Measurements from ENCODE around the gene CPPED1.
"Not testable (repeated sequence)": the region's sequence is repeated elsewhere in the genome, so short reads cannot be mapped to it uniquely, and the experiment has no call there.

The CPPED1 gene

DNA sequence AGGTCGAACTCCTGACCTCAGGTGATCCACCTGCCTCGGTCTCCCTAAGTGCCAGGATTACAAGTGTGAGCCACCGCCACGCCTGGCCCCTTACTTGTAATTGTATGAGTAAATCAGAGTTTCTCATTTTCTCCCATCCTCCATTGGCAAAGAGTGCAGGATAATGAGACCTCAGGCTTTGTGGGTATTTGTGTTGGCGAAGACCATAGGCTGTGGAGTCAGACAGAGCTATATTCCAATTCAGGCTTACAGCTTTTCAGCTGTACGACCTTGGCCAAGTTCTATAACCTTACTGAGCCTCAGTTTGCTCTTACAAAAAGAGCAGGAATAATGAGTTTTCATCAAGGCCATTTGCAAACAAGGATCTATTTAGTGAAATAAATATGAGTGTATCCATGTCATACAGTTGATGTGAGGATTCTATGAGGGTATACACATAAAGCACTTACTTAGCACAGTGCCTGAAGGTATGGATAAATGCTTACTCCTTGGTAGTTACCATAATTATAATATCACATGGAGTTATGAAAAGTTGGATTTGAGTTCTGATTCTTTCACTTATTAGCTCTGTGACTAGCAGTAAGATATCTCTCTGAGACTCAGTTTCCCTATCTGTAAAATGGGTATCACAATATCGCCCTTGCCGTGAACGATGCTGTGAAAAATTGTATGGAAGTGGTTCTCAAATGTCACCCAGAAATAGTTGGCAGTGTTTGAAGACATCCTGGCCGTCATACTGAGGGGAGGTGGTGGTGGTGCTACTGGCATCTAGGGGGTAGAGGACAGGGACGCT, 25.6 kb upstream of the CPPED1 start:
- Histone ChIP-seq H3K9ac (ENCODE audit: insufficient read length, low read depth) (no peak overlapping the region), H3K4me3 (ENCODE audit: insufficient read length, low read depth) (no peak overlapping the region), H3K4me1 (ENCODE audit: insufficient read depth, insufficient read length) (no peaks in the 10 kb centered on the region), H3K36me3 (ENCODE audit: insufficient read depth, insufficient read length, low read length) (no peaks in the 10 kb centered on the region), H3K9me3 (ENCODE audit: insufficient read depth, low read length) (no peaks in the 10 kb centered on the region), H3K27me3 (ENCODE audit: insufficient read depth, insufficient read length) (no peaks in the 10 kb centered on the region)
- no peak for DNase-seq (ENCODE audit: low read depth, low spot score)
- no peak for TF ChIP-seq YY1 (IDR thresholded peaks at IDR 0.05; ENCODE audit: insufficient read depth, insufficient read length)
- TF ChIP-seq ZNF274 (IDR thresholded peaks at IDR 0.05; ENCODE audit: low read depth, low read length): no peak
- no peak for TF ChIP-seq SUZ12 (IDR thresholded peaks at IDR 0.05; ENCODE audit: extremely low read depth, insufficient read depth, insufficient read length)

DNA sequence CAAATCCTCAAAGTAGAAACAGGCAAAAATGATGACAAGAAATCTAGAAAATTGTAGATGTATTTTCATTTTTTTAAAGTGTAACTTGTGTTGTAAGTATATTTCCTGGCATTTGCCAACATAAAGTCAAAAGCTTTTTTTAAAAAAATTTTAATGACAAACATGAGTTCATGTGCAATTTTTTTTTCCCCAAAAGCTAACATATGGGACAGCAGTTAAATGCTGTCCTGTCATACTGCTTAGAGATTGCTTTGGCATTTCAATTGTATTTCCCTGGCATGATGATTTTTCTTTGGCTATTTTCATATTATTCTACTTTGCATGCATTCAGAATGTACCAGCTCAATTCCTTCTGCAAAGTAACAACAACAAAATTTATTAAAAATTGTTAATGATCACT, 24.5 kb upstream of the CPPED1 start:
- DNase-seq (ENCODE audit: low read depth, low spot score): no peak
- H3K36me3 ChIP-seq (ENCODE audit: insufficient read depth, insufficient read length, low read length): no peaks in the 10 kb centered on the region

DNA sequence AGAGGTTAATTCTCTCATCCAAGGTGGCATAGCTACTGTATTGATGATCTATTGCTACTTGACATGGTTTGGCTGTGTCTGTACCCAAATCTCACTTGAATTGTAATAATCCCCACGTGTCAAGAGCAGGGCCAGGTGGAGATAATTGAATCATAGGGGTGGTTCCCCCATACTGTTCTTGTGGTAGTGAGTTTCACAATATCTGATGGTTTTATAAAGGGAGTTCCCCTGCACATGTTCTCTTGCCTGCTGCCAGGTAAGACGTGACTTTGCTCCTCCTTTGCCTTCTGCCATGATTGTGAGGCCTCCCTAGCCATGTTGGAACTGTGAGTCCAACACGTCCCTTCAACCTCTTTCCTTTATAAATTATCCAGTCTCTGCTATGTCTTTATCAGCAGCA, 22.9 kb upstream of the CPPED1 start:
- TF ChIP-seq YY1 (IDR thresholded peaks at IDR 0.05; ENCODE audit: insufficient read depth, insufficient read length) (no peak), ZNF274 (IDR thresholded peaks at IDR 0.05; ENCODE audit: low read depth, low read length) (no peak), SUZ12 (IDR thresholded peaks at IDR 0.05; ENCODE audit: extremely low read depth, insufficient read depth, insufficient read length) (no peak)
- DNase-seq (ENCODE audit: low read depth, low spot score): no peak
- H3K9me3 ChIP-seq (ENCODE audit: insufficient read depth, low read length): no peaks in the 10 kb centered on the region
- H3K36me3 ChIP-seq (ENCODE audit: insufficient read depth, insufficient read length, low read length): no peaks in the 10 kb centered on the region
- no peaks in the 10 kb centered on the region for H3K27me3 ChIP-seq (ENCODE audit: insufficient read depth, insufficient read length)
- no peak overlapping the region for H3K4me3 ChIP-seq (ENCODE audit: insufficient read length, low read depth)
- H3K4me1 ChIP-seq (ENCODE audit: insufficient read depth, insufficient read length): no peaks in the 10 kb centered on the region
- H3K9ac ChIP-seq (ENCODE audit: insufficient read length, low read depth): no peak overlapping the region

More for the DNA sequence above, 24.5 kb upstream of the CPPED1 start:
- no peak overlapping the region for H3K9ac ChIP-seq (ENCODE audit: insufficient read length, low read depth)
- no peaks in the 10 kb centered on the region for H3K9me3 ChIP-seq (ENCODE audit: insufficient read depth, low read length)
- no peak for TF ChIP-seq SUZ12 (IDR thresholded peaks at IDR 0.05; ENCODE audit: extremely low read depth, insufficient read depth, insufficient read length)
- no peak for TF ChIP-seq YY1 (IDR thresholded peaks at IDR 0.05; ENCODE audit: insufficient read depth, insufficient read length)
- TF ChIP-seq ZNF274 (IDR thresholded peaks at IDR 0.05; ENCODE audit: low read depth, low read length): no peak
- no peaks in the 10 kb centered on the region for H3K4me1 ChIP-seq (ENCODE audit: insufficient read depth, insufficient read length)
- H3K4me3 ChIP-seq (ENCODE audit: insufficient read length, low read depth): no peak overlapping the region
- H3K27me3 ChIP-seq (ENCODE audit: insufficient read depth, insufficient read length): no peaks in the 10 kb centered on the region

DNA sequence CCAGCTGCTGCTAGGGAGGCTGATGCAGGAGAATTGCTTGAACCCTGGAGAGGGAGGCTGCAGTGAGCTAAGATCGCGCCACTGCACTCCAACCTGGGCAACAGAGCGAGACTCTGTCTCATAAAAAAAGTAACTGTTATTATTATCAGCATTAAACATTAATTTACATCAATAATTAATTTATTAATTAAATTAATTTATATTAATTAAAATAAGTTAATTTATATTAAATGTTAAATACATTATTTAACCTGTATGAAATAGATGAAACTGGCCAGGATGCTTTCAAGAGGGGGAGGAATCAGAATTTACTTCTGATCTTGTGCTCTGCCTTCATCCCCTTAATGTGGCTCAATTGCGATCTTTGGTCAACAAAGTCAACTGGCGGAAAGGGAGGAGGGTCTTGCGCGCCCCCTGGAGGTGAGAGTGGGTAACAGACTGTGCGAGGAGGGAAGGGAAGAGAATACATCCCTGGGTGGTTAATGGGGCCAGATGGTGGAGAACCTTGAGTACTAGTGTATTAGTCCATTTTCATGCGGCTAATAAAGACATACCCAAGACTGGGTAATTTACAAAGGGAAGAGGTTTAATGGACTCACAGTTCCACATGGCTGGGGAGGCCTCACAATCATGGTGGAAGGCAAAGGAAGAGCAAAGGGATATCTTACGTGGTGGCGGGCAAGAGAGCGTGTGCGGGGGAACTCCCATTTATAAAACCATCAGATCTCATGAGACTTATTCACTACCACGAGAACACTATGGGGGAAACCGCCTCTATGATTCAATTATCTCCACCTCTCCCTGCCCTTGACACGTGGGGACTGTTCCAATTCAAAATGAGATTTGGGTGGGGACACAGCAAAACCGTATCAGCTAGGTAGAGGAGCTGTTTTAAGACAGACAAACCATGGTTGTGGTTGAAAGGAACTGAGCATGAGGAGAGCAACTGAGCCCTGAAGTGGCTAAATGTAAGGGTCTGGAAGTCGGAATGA, 15.7 kb upstream of the CPPED1 start:
- Histone ChIP-seq H3K36me3 (ENCODE audit: insufficient read depth, insufficient read length, low read length) (no peaks in the 10 kb centered on the region), H3K4me3 (ENCODE audit: insufficient read length, low read depth) (no peak overlapping the region), H3K4me1 (ENCODE audit: insufficient read depth, insufficient read length) (no peaks in the 10 kb centered on the region), H3K27me3 (ENCODE audit: insufficient read depth, insufficient read length) (no peaks in the 10 kb centered on the region), H3K9me3 (ENCODE audit: insufficient read depth, low read length) (no peaks in the 10 kb centered on the region), H3K9ac (ENCODE audit: insufficient read length, low read depth) (no peak overlapping the region)
- TF ChIP-seq SUZ12 (IDR thresholded peaks at IDR 0.05; ENCODE audit: extremely low read depth, insufficient read depth, insufficient read length) (no peak), ZNF274 (IDR thresholded peaks at IDR 0.05; ENCODE audit: low read depth, low read length) (no peak)
- DNase-seq (ENCODE audit: low read depth, low spot score): peak; percentile 54

DNA sequence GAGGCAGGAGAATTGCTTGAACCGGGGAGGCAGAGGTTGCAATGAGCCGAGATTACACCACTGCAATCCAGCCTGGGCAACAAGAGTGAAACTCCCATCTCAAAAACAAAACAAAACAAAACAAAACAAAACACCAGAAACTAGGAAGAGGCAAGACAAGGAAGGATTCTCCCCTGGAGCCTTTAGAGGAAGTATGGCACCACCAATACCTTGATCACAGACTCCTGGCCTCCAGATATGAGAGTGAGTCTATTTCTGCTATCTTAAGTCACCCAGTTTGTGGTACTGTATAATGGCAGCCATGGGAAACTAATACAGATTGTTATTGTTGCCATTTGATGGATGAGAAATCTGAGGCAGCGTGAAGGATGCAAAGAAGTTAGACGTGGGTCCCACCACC, 14.6 kb upstream of the CPPED1 start:
- no peaks in the 10 kb centered on the region for H3K27me3 ChIP-seq (ENCODE audit: insufficient read depth, insufficient read length)
- H3K4me1 ChIP-seq (ENCODE audit: insufficient read depth, insufficient read length): no peaks in the 10 kb centered on the region
- H3K4me3 ChIP-seq (ENCODE audit: insufficient read length, low read depth): no peak overlapping the region
- TF ChIP-seq YY1 (IDR thresholded peaks at IDR 0.05; ENCODE audit: insufficient read depth, insufficient read length) (no peak), ZNF274 (IDR thresholded peaks at IDR 0.05; ENCODE audit: low read depth, low read length) (no peak), SUZ12 (IDR thresholded peaks at IDR 0.05; ENCODE audit: extremely low read depth, insufficient read depth, insufficient read length) (no peak)
- H3K36me3 ChIP-seq (ENCODE audit: insufficient read depth, insufficient read length, low read length): no peaks in the 10 kb centered on the region
- no peaks in the 10 kb centered on the region for H3K9me3 ChIP-seq (ENCODE audit: insufficient read depth, low read length)
- H3K9ac ChIP-seq (ENCODE audit: insufficient read length, low read depth): no peak overlapping the region
- no peak for DNase-seq (ENCODE audit: low read depth, low spot score)

DNA sequence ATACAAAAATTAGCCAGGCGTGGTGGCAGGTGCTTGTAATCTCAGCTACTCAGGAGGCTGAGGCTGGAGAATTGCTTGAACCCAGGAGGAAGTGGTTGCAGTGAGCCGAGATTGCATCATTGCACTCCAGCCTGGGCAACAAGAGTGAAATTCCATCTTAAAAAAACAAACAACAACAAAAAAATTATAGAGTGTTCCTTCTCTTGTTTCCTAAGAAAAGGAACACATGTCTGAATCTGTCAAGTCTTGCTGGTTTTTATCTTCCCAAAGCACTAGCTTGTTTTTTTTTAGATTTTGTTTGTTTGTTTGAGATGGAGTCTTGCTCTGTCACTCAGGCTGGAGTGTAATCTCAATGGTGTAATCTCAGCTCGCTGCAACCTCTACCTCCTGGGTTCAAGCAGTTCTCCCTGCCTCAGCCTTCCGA, 13.1 kb upstream of the CPPED1 start:
- DNase-seq (ENCODE audit: low read depth, low spot score); H3K9me3 ChIP-seq (ENCODE audit: insufficient read depth, low read length); H3K4me1 ChIP-seq (ENCODE audit: insufficient read depth, insufficient read length); H3K36me3 ChIP-seq (ENCODE audit: insufficient read depth, insufficient read length, low read length); H3K4me3 ChIP-seq (ENCODE audit: insufficient read length, low read depth); H3K9ac ChIP-seq (ENCODE audit: insufficient read length, low read depth); H3K27me3 ChIP-seq (ENCODE audit: insufficient read depth, insufficient read length): not testable (repeated sequence)

DNA sequence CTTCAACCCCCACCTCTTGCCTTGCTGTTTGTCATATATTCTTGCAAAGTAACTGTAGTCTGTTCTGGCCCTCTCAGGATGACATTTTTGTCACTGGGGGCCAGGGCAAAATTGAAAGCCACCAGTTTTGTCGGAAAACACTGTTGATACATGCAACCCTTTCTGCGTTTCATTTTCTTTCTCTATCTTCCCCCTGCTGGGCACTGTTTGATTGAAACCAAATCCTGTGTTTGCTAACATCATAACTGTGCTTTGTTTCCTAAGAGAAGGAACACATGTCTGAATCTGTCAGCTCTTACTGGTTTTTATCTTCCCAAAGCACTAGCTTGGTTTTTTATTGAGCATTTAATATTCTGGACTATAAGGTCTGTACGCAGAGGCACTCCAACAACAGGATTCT, 11.7 kb upstream of the CPPED1 start:
- H3K9ac ChIP-seq (ENCODE audit: insufficient read length, low read depth): no peak overlapping the region
- no peaks in the 10 kb centered on the region for H3K27me3 ChIP-seq (ENCODE audit: insufficient read depth, insufficient read length)
- TF ChIP-seq SUZ12 (IDR thresholded peaks at IDR 0.05; ENCODE audit: extremely low read depth, insufficient read depth, insufficient read length): no peak
- no peak for TF ChIP-seq ZNF274 (IDR thresholded peaks at IDR 0.05; ENCODE audit: low read depth, low read length)
- TF ChIP-seq YY1 (IDR thresholded peaks at IDR 0.05; ENCODE audit: insufficient read depth, insufficient read length): no peak
- 0 out of 2 replicates have a peak, but pooled peaks cover 2% of the 10 kb centered on the region for H3K9me3 ChIP-seq (ENCODE audit: insufficient read depth, low read length)
- H3K4me3 ChIP-seq (ENCODE audit: insufficient read length, low read depth): no peak overlapping the region
- no peaks in the 10 kb centered on the region for H3K4me1 ChIP-seq (ENCODE audit: insufficient read depth, insufficient read length)
- DNase-seq (ENCODE audit: low read depth, low spot score): no peak
- no peaks in the 10 kb centered on the region for H3K36me3 ChIP-seq (ENCODE audit: insufficient read depth, insufficient read length, low read length)

DNA sequence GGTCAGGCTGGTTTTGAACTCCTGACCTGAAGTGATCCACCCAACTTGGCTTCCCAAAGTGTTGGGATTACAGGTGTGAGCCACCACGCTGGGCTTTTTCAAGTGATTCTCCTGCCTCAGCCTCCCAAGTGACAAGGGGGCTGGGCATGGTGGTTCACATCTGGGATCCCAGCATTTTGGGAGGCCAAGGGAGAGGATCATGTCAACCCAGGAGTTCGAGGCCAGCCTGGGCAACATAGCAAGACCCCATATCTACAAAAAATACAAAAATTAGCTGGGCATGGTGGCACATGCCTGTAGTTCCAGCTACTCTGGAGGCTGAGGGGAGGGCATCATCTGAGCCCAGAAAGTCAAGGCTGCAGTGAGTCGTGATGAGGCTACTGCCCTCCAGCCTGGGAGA, 10.0 kb upstream of the CPPED1 start:
- H3K9ac ChIP-seq (ENCODE audit: insufficient read length, low read depth); H3K9me3 ChIP-seq (ENCODE audit: insufficient read depth, low read length); H3K27me3 ChIP-seq (ENCODE audit: insufficient read depth, insufficient read length); H3K4me1 ChIP-seq (ENCODE audit: insufficient read depth, insufficient read length); H3K4me3 ChIP-seq (ENCODE audit: insufficient read length, low read depth); DNase-seq (ENCODE audit: low read depth, low spot score); H3K36me3 ChIP-seq (ENCODE audit: insufficient read depth, insufficient read length, low read length): not testable (repeated sequence)

DNA sequence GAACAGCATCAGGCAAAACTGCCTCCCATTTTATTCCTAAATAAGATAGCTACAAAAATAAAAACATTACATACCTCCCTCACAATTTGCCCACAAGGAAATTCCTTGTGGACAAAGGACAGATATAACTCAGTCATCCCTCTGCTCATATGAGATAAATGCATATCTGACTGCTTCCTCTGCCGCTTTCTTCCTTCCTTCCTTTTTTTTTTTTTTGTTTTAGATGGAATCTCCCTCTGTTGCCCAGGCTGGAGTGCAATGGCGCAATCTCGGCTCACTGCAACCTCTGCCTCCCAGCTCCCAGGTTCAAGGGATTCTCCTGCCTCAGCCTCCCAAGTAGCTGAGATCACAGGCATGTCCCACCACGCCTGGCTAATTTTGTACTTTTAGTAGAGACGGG, 9.6 kb upstream of the CPPED1 start:
- H3K36me3 ChIP-seq (ENCODE audit: insufficient read depth, insufficient read length, low read length); H3K4me1 ChIP-seq (ENCODE audit: insufficient read depth, insufficient read length); DNase-seq (ENCODE audit: low read depth, low spot score): not testable (repeated sequence)

More for the DNA sequence above, 9.6 kb upstream of the CPPED1 start:
- not testable (repeated sequence) for H3K9ac ChIP-seq (ENCODE audit: insufficient read length, low read depth); H3K4me3 ChIP-seq (ENCODE audit: insufficient read length, low read depth); H3K9me3 ChIP-seq (ENCODE audit: insufficient read depth, low read length); H3K27me3 ChIP-seq (ENCODE audit: insufficient read depth, insufficient read length)
